Measurements from ENCODE around the gene RASSF7.

- TF ChIP-seq EZH2phosphoT487 (IDR thresholded peaks at IDR 0.05; ENCODE audit: borderline replicate concordance, low read depth, low read length) (no peak), CTCF (conservative IDR thresholded peaks at IDR 0.05; ENCODE audit: low read length) (no peak)
Observed at GRCh38 chr11:592501-592900, 31.7 kb downstream of the RASSF7 start.

Data from OCI-LY7 (cell line).